ENCODE data around the gene AKT3. TPM values are rescaled to one million over a fixed set of nuclear protein-coding genes. Genes with fewer than 3 reads are reported as not detected.

Gene AKT3
- total and polyA plus RNA-seq, 2 experiments from 2014 or later = 4.5 to 18.5 TPM

DNA sequence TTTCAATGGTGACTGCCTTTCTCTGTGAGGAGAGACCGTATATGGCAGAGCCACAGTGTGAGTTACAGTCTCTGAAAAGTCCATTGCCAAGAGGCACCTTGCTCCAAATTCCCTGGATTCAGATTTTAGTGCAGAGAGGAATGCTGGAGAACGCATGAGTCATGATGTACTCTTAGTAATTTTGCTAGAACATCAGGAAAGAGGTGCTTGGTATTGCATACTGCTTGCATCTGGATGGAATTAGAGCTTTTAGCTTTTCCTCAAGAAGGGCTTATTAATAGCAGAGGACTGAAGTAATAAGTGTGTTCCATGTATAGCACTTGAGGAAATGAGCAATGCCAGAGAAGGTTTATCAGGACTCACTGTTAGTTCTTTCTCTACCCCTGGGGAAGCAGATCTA is 40.5 kb upstream of the AKT3 start (continued):
- no peak for TF ChIP-seq ZNF114 (CRISPR knock-in tag; IDR thresholded peaks at IDR 0.05)
- TF ChIP-seq, protein P1, sequence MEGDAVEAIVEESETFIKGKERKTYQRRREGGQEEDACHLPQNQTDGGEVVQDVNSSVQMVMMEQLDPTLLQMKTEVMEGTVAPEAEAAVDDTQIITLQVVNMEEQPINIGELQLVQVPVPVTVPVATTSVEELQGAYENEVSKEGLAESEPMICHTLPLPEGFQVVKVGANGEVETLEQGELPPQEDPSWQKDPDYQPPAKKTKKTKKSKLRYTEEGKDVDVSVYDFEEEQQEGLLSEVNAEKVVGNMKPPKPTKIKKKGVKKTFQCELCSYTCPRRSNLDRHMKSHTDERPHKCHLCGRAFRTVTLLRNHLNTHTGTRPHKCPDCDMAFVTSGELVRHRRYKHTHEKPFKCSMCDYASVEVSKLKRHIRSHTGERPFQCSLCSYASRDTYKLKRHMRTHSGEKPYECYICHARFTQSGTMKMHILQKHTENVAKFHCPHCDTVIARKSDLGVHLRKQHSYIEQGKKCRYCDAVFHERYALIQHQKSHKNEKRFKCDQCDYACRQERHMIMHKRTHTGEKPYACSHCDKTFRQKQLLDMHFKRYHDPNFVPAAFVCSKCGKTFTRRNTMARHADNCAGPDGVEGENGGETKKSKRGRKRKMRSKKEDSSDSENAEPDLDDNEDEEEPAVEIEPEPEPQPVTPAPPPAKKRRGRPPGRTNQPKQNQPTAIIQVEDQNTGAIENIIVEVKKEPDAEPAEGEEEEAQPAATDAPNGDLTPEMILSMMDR (conservative IDR thresholded peaks at IDR 0.05; ENCODE audit: low read depth in 2 of 2) = no peak
- TF ChIP-seq NANOG (IDR thresholded peaks at IDR 0.05; ENCODE audit: borderline replicate concordance) = no peak
- TF ChIP-seq CREB1 (CRISPR knock-in tag; IDR thresholded peaks at IDR 0.05; ENCODE audit: low read depth) = no peak
- no peak for TF ChIP-seq STAT1 (IDR thresholded peaks at IDR 0.05; ENCODE audit: unreplicated experiment)
- TF ChIP-seq EZH2 (IDR thresholded peaks at IDR 0.05; ENCODE audit: low read depth, unreplicated experiment) = no peak

DNA sequence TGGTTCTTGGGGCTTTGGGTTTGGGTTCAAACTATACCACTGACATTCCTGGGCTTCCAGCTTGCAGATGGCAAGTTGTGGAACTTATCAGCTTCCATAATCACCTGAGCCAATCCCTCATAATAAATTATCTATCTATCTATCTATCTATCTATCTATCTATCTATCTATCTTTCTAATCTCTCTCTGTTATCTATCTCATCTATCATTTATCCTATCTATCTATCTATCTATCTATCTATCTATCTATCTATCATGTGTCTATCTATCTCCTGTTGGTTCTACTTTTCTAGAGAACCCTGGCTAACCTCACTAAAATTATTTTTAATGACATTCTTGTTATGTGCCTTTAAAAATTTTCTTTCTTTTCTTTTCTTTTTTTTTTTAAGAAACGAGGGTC is 35.8 kb upstream of the AKT3 start:
- H3K36me3 ChIP-seq (ENCODE audit: insufficient read depth) = no peaks in the 10 kb centered on the region
- no peak overlapping the region for H3K27ac ChIP-seq (ENCODE audit: low read depth)
- ATAC-seq (no peak), DNase-seq (ENCODE audit: low spot score) (no peak)
- no peak overlapping the region for H3K4me3 ChIP-seq
- no peaks in the 10 kb centered on the region for H3K27me3 ChIP-seq (ENCODE audit: insufficient read depth)
- H3K36me3 Mint-ChIP-seq (ENCODE audit: low read depth) = no peaks in the 10 kb centered on the region
- no peak overlapping the region for H3K27ac Mint-ChIP-seq
- TF ChIP-seq EZH2phosphoT487 (IDR thresholded peaks at IDR 0.05; ENCODE audit: unreplicated experiment) (no peak), JUNB (IDR thresholded peaks at IDR 0.05; ENCODE audit: unreplicated experiment) (no peak), POLR2AphosphoS5 (IDR thresholded peaks at IDR 0.05; ENCODE audit: low read depth) (no peak)
- TF ChIP-seq, protein P2, sequence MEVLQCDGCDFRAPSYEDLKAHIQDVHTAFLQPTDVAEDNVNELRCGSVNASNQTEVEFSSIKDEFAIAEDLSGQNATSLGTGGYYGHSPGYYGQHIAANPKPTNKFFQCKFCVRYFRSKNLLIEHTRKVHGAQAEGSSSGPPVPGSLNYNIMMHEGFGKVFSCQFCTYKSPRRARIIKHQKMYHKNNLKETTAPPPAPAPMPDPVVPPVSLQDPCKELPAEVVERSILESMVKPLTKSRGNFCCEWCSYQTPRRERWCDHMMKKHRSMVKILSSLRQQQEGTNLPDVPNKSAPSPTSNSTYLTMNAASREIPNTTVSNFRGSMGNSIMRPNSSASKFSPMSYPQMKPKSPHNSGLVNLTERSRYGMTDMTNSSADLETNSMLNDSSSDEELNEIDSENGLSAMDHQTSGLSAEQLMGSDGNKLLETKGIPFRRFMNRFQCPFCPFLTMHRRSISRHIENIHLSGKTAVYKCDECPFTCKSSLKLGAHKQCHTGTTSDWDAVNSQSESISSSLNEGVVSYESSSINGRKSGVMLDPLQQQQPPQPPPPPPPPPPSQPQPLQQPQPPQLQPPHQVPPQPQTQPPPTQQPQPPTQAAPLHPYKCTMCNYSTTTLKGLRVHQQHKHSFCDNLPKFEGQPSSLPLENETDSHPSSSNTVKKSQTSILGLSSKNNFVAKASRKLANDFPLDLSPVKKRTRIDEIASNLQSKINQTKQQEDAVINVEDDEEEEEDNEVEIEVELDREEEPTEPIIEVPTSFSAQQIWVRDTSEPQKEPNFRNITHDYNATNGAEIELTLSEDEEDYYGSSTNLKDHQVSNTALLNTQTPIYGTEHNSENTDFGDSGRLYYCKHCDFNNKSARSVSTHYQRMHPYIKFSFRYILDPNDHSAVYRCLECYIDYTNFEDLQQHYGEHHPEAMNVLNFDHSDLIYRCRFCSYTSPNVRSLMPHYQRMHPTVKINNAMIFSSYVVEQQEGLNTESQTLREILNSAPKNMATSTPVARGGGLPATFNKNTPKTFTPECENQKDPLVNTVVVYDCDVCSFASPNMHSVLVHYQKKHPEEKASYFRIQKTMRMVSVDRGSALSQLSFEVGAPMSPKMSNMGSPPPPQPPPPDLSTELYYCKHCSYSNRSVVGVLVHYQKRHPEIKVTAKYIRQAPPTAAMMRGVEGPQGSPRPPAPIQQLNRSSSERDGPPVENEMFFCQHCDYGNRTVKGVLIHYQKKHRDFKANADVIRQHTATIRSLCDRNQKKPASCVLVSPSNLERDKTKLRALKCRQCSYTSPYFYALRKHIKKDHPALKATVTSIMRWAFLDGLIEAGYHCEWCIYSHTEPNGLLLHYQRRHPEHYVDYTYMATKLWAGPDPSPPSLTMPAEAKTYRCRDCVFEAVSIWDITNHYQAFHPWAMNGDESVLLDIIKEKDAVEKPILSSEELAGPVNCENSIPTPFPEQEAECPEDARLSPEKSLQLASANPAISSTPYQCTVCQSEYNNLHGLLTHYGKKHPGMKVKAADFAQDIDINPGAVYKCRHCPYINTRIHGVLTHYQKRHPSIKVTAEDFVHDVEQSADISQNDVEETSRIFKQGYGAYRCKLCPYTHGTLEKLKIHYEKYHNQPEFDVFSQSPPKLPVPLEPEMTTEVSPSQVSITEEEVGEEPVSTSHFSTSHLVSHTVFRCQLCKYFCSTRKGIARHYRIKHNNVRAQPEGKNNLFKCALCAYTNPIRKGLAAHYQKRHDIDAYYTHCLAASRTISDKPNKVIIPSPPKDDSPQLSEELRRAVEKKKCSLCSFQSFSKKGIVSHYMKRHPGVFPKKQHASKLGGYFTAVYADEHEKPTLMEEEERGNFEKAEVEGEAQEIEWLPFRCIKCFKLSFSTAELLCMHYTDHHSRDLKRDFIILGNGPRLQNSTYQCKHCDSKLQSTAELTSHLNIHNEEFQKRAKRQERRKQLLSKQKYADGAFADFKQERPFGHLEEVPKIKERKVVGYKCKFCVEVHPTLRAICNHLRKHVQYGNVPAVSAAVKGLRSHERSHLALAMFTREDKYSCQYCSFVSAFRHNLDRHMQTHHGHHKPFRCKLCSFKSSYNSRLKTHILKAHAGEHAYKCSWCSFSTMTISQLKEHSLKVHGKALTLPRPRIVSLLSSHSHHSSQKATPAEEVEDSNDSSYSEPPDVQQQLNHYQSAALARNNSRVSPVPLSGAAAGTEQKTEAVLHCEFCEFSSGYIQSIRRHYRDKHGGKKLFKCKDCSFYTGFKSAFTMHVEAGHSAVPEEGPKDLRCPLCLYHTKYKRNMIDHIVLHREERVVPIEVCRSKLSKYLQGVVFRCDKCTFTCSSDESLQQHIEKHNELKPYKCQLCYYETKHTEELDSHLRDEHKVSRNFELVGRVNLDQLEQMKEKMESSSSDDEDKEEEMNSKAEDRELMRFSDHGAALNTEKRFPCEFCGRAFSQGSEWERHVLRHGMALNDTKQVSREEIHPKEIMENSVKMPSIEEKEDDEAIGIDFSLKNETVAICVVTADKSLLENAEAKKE (CRISPR knock-in tag; IDR thresholded peaks at IDR 0.05) = no peak
- H3K4me3 Mint-ChIP-seq = no peak overlapping the region
- H3K9me3 Mint-ChIP-seq = no peaks in the 10 kb centered on the region
- no peak overlapping the region for H2AFZ ChIP-seq
- no peaks in the 10 kb centered on the region for H4K20me1 ChIP-seq (replicated peaks; ENCODE audit: insufficient read depth)
- no peaks in the 10 kb centered on the region for H3K4me1 Mint-ChIP-seq
- no peaks in the 10 kb centered on the region for H3K79me2 ChIP-seq (replicated peaks; ENCODE audit: insufficient read depth)
- H3K9me2 ChIP-seq (ENCODE audit: insufficient read depth) = 0 out of 2 replicates have a peak, but pooled peaks cover 6% of the 10 kb centered on the region
- peaks cover 5% of the 10 kb centered on the region for H3K27me3 Mint-ChIP-seq (ENCODE audit: insufficient read depth, low read depth, poor library complexity)
- no peaks in the 10 kb centered on the region for H3F3A ChIP-seq (replicated peaks; ENCODE audit: low read depth)
- no peaks in the 10 kb centered on the region for H3K4me1 ChIP-seq (ENCODE audit: insufficient read depth)
- H3K4me2 ChIP-seq = no peak overlapping the region

Data from GM23338 (cell line).